Stomach (tissue), 4 donors: ENCODE data around the gene THEM4.

Experiments used
- CTCF ChIP-seq, 7 experiments: fragments of 450-650 bp in 4 of 7; fragments of 200-600 bp in 3 of 7; sonication (generic) in 3 of 7; IDR thresholded peaks; one replicate each; pipeline ENCODE4 v1.5.1; 2016 to 2019; ENCODE audit warnings: antibody characterized with exemption in 7 of 7, control low read depth in 2 of 7, mild to moderate bottlenecking in 1 of 7
- POLR2A ChIP-seq, 4 donors: fragments of 450-650 bp; IDR thresholded peaks; one replicate each; pipeline ENCODE4 v1.6.1; 2016; ENCODE audit warnings: antibody characterized with exemption in 4 of 4, control low read depth in 2 of 4, mild to moderate bottlenecking in 1 of 4, moderate library complexity in 1 of 4
- POLR2AphosphoS5 ChIP-seq, 3 donors: sonication (generic); formaldehyde crosslinking; IDR thresholded peaks; one replicate each; pipeline ENCODE4 v1.6.1; 2016; ENCODE audit warnings: antibody characterized with exemption in 3 of 3

- TF ChIP-seq POLR2A (IDR thresholded peaks at IDR 0.05), result no peak
- TF ChIP-seq CTCF (IDR thresholded peaks at IDR 0.05), result no peak
- no peak for TF ChIP-seq POLR2AphosphoS5 (IDR thresholded peaks at IDR 0.05)
Measured at GRCh38 chr1:151838222-151839081, 70.9 kb downstream of the THEM4 start.
